BLaER1 treated with 17β-estradiol and CSF1 and Interleukin-3, amounts not matched to agents 10 nM and 100 nM (cell line): ENCODE data around the gene BABAM2.

Experiments used
- H3K27ac ChIP-seq, 11 experiments: shearing (Covaris generic); formaldehyde crosslinking; 2 replicates each; pipeline ENCODE4 v1.8.1; 2022
- H3K27me3 ChIP-seq, 11 experiments: shearing (Covaris generic); formaldehyde crosslinking; 2 replicates each; pipeline ENCODE4 v1.8.1; 2022
- H3K36me3 ChIP-seq, 11 experiments: shearing (Covaris generic); formaldehyde crosslinking; 2 replicates each; pipeline ENCODE4 v1.8.1; 2022
- H3K4me1 ChIP-seq, 10 experiments: shearing (Covaris generic); formaldehyde crosslinking; 2 replicates each; pipeline ENCODE4 v1.8.1; 2022
- H3K4me2 ChIP-seq, 11 experiments: shearing (Covaris generic); formaldehyde crosslinking; 2 replicates each; pipeline ENCODE4 v1.8.1; 2022
- H3K4me3 ChIP-seq, 10 experiments: shearing (Covaris generic); formaldehyde crosslinking; 2 replicates each; pipeline ENCODE4 v1.8.1; 2022
- H3K9ac ChIP-seq, 11 experiments: shearing (Covaris generic); formaldehyde crosslinking; 2 replicates each; pipeline ENCODE4 v1.8.1; 2022
- H3K9me3 ChIP-seq, 11 experiments: shearing (Covaris generic); formaldehyde crosslinking; replicated peaks in 1 of 11; 2 replicates each; pipeline ENCODE4 v1.8.1; 2022
- H4K20me1 ChIP-seq, 11 experiments: shearing (Covaris generic); formaldehyde crosslinking; 2 replicates each; pipeline ENCODE4 v1.8.1; 2022
- Cebpa-rat ChIP-seq, 11 experiments: shearing (Covaris generic); IDR thresholded peaks; 2 replicates each; pipeline ENCODE4 v1.8.1; 2022

The BABAM2 gene

DNA sequence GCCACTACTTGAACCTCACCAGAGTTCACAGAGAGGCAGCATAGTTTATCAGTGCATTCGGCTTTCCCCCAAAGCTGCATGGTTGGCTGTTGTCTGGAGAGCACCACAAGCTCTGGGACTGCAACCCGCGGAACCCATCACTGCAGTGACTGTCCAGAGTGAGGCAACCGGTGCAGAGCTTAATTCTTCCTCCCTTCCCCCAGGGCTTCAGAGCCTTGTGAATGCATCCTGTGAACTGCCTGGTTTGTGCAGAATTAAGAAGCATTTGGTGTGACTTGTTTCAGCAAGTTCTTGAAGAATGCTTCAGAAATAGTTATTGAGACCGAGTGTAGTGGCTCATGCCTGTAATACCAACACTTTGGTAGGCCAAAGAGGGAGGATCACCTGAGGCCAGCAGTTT lies 402.9 kb downstream of the BABAM2 start:
- no peaks in the 10 kb centered on the region for H3K27me3 ChIP-seq
- H3K36me3 ChIP-seq, result peaks cover 0 to 14% (median 0%) of the 10 kb centered on the region in 11 experiments; a peak in 4 of 22 replicates
- no peak overlapping the region for H3K4me3 ChIP-seq
- H3K27ac ChIP-seq, result no peak overlapping the region
- no peak overlapping the region for H3K4me2 ChIP-seq
- no peaks in the 10 kb centered on the region for H4K20me1 ChIP-seq
- H3K9me3 ChIP-seq, result no peaks in the 10 kb centered on the region
- TF ChIP-seq Cebpa-rat (IDR thresholded peaks at IDR 0.05), result no peak
- H3K4me1 ChIP-seq, result peaks cover 0 to 7% (median 4%) of the 10 kb centered on the region in 10 experiments; a peak in 9 of 20 replicates
- H3K9ac ChIP-seq, result no peak overlapping the region

DNA sequence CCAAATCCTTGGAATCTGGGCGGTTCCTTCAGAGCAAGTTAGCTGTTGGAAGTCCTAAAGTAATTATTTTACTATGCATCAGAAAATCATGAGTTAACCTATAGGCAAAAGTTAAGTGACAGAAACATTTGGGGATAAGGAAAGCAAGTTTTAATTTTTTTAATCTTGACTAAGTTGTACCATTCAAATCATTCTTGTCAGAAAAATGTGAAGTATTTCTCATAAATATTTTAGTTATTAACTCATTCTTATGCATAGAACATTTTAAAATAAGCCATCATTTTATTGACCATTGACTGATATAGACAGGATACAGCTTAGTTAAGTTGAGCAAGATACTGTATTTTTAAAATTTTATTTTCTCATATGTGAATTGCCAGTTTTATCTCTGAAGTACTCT lies 403.9 kb downstream of the BABAM2 start:
- Histone ChIP-seq H3K36me3 (peaks cover 0 to 20% (median 6%) of the 10 kb centered on the region in 11 experiments; a peak in 9 of 22 replicates), H3K4me1 (peaks cover 0 to 12% (median 8%) of the 10 kb centered on the region in 10 experiments; a peak in 9 of 20 replicates), H4K20me1 (no peaks in the 10 kb centered on the region), H3K9ac (no peak overlapping the region), H3K4me2 (no peak overlapping the region), H3K27ac (no peak overlapping the region), H3K27me3 (no peaks in the 10 kb centered on the region), H3K9me3 (no peaks in the 10 kb centered on the region), H3K4me3 (no peak overlapping the region)
- TF ChIP-seq Cebpa-rat (IDR thresholded peaks at IDR 0.05), result no peak

DNA sequence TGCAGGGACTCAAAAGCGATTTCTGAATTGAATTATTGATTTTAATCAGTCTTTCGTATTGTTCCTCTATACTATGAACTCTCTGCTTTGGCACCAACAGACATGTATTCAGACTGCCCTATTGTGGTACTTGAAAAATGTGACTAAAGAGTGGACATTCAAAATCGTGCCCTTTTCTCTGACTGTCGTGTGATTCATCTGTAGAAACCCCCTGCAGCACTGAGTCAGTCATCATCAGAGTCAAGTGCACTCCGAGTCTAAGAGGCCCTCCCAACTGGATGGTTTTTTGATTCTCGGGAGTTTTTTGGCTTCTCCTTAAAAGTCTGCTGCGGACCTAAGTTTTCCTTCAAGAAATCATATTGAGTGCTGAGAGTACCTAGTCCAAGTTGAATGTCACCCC lies 405.7 kb downstream of the BABAM2 start:
- no peaks in the 10 kb centered on the region for H3K9me3 ChIP-seq
- H3K9ac ChIP-seq, result no peak overlapping the region
- no peak overlapping the region for H3K27ac ChIP-seq
- H3K4me2 ChIP-seq, result no peak overlapping the region
- H3K4me1 ChIP-seq, result peaks cover 0 to 12% (median 8%) of the 10 kb centered on the region in 10 experiments; a peak in 9 of 20 replicates
- no peaks in the 10 kb centered on the region for H3K27me3 ChIP-seq
- no peak overlapping the region for H3K4me3 ChIP-seq
- peaks cover 2 to 31% (median 14%) of the 10 kb centered on the region in 11 experiments; a peak in 19 of 22 replicates for H3K36me3 ChIP-seq
- no peaks in the 10 kb centered on the region for H4K20me1 ChIP-seq
- no peak for TF ChIP-seq Cebpa-rat (IDR thresholded peaks at IDR 0.05)

DNA sequence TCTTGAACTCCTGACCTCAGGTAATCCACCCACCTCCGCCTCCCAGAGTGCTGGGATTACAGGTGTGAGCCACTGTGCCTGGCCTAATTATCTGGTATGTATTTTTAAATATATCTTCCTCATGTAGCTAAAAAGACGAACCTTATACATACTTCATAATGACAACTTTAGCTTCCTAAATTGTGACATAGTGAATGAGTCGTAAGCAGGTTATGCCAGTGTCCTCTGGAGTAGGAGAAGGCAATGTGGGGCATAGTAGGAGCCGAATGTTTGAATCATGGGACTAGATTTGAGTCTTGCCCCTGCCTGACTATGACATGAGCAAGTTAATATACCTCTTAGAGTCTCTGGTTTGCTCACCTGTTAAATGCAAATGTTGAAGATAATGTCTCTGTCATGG lies 406.4 kb downstream of the BABAM2 start:
- peaks cover 6 to 37% (median 20%) of the 10 kb centered on the region in 11 experiments; a peak in 19 of 22 replicates for H3K36me3 ChIP-seq
- no peak for TF ChIP-seq Cebpa-rat (IDR thresholded peaks at IDR 0.05)
- H3K4me3 ChIP-seq, result no peak overlapping the region
- H3K27ac ChIP-seq, result no peak overlapping the region
- H3K4me1 ChIP-seq, result peaks cover 0 to 12% (median 8%) of the 10 kb centered on the region in 10 experiments; a peak in 9 of 20 replicates
- no peaks in the 10 kb centered on the region for H3K9me3 ChIP-seq
- H3K9ac ChIP-seq, result no peak overlapping the region
- H4K20me1 ChIP-seq, result no peaks in the 10 kb centered on the region
- no peaks in the 10 kb centered on the region for H3K27me3 ChIP-seq
- H3K4me2 ChIP-seq, result no peak overlapping the region

DNA sequence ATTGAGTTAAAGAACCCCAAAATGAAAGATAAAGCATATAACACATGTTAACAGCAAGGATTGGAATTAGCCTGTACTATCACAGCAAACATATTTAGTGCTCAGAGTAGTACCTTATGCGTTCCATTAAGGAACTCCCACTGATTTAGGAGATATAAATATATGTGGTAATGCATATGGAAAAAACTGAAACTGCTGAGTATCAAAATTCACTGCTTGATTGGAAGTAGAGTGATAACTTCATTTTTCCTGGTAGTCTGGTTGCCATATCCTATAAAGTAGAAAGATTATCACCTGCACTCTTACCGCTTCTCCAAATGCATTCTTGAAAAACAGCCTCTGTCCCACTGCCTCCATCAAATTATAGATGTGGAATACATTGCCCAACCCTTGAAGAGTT lies 407.0 kb downstream of the BABAM2 start:
- no peaks in the 10 kb centered on the region for H3K27me3 ChIP-seq
- 0 out of 22 replicates have a peak, but pooled peaks cover 0 to 5% (median 0%) of the 10 kb centered on the region in 11 experiments for H3K9me3 ChIP-seq
- peaks cover 6 to 43% (median 26%) of the 10 kb centered on the region in 11 experiments; a peak in 19 of 22 replicates for H3K36me3 ChIP-seq
- H3K27ac ChIP-seq, result no peak overlapping the region
- no peak for TF ChIP-seq Cebpa-rat (IDR thresholded peaks at IDR 0.05)
- no peaks in the 10 kb centered on the region for H4K20me1 ChIP-seq
- H3K9ac ChIP-seq, result no peak overlapping the region
- no peak overlapping the region for H3K4me2 ChIP-seq
- H3K4me1 ChIP-seq, result peaks cover 0 to 12% (median 8%) of the 10 kb centered on the region in 10 experiments; a peak in 9 of 20 replicates
- no peak overlapping the region for H3K4me3 ChIP-seq

DNA sequence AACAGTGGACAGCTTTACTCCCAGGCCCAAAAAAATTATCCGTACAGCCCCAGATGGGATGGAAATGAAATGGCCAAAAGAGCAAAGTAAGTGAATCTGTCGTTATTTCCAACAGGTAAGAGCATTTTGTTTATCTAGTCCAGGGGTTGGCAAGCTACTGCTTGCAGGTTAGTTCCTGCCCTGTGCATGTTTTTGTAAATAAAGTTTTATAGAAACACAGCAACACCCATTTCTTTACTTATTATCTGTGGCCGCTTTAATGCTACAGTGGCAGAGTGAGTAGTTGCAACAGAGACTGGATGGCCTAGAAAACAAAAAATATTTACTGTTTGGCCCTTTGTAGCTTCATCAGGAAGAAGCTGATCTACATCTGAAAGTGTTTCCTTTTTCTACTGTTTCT lies 407.9 kb downstream of the BABAM2 start:
- H3K27me3 ChIP-seq, result no peaks in the 10 kb centered on the region
- peak overlapping the region in 5 of 11 experiments; percentile 6 to 40 (median 28); a peak in 5 of 22 replicates for H3K4me2 ChIP-seq

DNA sequence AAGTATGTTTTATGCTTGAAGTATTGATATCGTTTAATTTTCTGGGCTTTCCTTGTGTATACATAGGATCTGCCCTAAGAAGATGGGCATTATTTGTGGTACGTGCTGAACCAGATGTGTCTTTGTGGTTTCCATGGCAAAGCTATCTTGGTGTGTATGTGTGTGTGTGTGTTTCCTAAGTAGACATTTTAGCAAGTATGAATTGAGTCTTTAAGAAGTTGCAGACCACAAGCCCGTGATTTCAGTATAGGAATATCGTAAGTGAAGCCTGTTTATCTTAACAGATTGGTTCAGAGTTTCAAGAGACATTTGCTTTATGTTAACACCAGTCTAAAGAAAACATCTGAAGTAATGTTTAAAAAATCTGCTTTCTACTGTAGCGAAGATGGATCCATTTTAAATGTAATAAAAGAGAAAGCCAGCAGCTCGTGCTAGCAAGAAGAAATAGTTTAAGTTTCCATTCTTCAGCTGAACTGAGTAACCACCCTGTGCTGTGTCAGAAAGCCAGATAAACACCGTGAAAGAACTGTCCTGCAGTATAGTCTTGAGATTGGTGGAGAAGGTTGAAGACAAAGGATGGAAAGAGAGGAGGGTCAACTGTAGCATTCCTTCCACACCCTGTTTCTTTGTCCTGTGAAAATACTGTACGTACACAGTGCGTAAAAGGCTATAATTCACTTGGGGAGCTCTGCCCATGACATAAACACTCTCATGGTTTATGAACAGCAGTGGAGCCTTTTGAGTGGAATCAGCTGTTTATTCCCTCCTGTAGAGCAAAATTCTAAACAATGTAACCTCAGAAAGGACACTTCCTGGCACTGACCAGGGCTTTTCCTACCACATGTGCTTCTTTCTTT lies 410.2 kb downstream of the BABAM2 start:
- no peak for TF ChIP-seq Cebpa-rat (IDR thresholded peaks at IDR 0.05)
- Histone ChIP-seq H3K27me3 (no peaks in the 10 kb centered on the region), H3K4me3 (no peak overlapping the region), H3K36me3 (peaks cover 13 to 74% (median 40%) of the 10 kb centered on the region in 11 experiments; a peak in 21 of 22 replicates), H3K9me3 (peaks cover 13 to 27% (median 18%) of the 10 kb centered on the region in 11 experiments), H3K4me2 (no peak overlapping the region), H4K20me1 (no peaks in the 10 kb centered on the region), H3K27ac (no peak overlapping the region), H3K4me1 (peaks cover 0 to 12% (median 8%) of the 10 kb centered on the region in 10 experiments; a peak in 9 of 20 replicates), H3K9ac (no peak overlapping the region)

More for the DNA sequence above, 407.9 kb downstream of the BABAM2 start:
- H3K4me1 ChIP-seq, result peaks cover 0 to 12% (median 8%) of the 10 kb centered on the region in 10 experiments; a peak in 9 of 20 replicates
- no peak overlapping the region for H3K27ac ChIP-seq
- 0 out of 22 replicates have a peak, but pooled peaks cover 0 to 6% (median 0%) of the 10 kb centered on the region in 11 experiments for H3K9me3 ChIP-seq
- TF ChIP-seq Cebpa-rat (IDR thresholded peaks at IDR 0.05), result no peak
- no peak overlapping the region for H3K4me3 ChIP-seq
- no peaks in the 10 kb centered on the region for H4K20me1 ChIP-seq
- H3K36me3 ChIP-seq, result peaks cover 6 to 52% (median 27%) of the 10 kb centered on the region in 11 experiments; a peak in 20 of 22 replicates
- no peak overlapping the region for H3K9ac ChIP-seq

DNA sequence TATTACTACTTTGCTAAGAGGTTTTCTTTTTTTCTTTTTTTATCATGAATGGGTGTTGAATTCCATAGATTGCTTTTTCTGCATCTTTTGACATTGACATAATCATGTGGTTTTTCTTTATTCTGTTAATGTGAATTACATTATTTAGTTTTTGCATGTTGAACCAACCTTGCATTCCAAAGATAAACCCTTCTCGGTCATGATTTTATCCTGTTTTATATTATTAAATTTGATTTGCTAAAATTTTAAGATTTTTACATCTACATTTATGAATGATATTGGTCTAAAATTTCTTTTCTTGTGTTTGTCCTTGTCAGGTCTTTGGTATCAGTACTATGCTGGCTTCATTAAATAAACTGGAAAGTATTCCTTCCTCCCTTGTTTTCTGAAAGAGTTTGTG lies 414.7 kb downstream of the BABAM2 start:
- no peak for TF ChIP-seq Cebpa-rat (IDR thresholded peaks at IDR 0.05)
- Histone ChIP-seq H3K27ac (no peak overlapping the region), H4K20me1 (no peaks in the 10 kb centered on the region), H3K4me1 (no peaks in the 10 kb centered on the region), H3K27me3 (no peaks in the 10 kb centered on the region), H3K4me3 (no peak overlapping the region), H3K9ac (no peak overlapping the region), H3K9me3 (peaks cover 18 to 48% (median 31%) of the 10 kb centered on the region in 11 experiments), H3K4me2 (no peak overlapping the region), H3K36me3 (peaks cover 34 to 79% (median 54%) of the 10 kb centered on the region in 11 experiments)

DNA sequence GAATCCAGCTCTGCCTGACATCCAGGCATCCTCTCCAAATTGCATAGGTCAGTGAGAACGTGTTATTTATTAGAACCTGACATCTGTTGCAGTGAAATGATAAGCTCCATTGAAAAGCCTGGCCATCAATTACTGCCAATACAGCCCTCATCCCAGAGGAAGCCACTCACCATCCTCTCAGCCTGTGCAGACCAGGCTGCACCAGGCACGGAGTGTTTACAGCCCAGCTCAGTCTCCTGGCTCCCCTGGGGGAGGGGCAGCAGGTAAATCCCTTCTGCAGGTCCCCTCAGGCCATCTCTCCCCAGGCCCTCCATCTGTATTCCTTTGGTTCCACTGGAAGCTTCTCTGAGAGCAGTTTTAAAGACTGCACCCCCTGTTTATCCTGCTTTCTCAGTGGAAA lies 419.6 kb downstream of the BABAM2 start:
- H3K27ac ChIP-seq, result no peak overlapping the region
- peaks cover 0 to 6% (median 0%) of the 10 kb centered on the region in 10 experiments; a peak in 3 of 20 replicates for H3K4me1 ChIP-seq
- peaks cover 23 to 37% (median 32%) of the 10 kb centered on the region in 11 experiments for H3K36me3 ChIP-seq
- H3K9ac ChIP-seq, result no peak overlapping the region
- H3K9me3 ChIP-seq, result peaks cover 6 to 27% (median 19%) of the 10 kb centered on the region in 11 experiments; a peak in 21 of 22 replicates
- H3K27me3 ChIP-seq, result no peaks in the 10 kb centered on the region
- TF ChIP-seq Cebpa-rat (IDR thresholded peaks at IDR 0.05), result no peak
- H3K4me2 ChIP-seq, result no peak overlapping the region
- H3K4me3 ChIP-seq, result no peak overlapping the region
- no peaks in the 10 kb centered on the region for H4K20me1 ChIP-seq
